Fibroblast of lung (primary cell): ENCODE measurements around the gene PSME3. TPM values are rescaled to one million over a fixed set of nuclear protein-coding genes. Genes with fewer than 3 reads are reported as not detected.

Source experiments
- DNase-seq, 2 donors: peaks; one replicate each; pipeline versions ENCODE4 v3.0.0 to v3.0.0-alpha.2; 2010; ENCODE audit warnings: low read depth in 2 of 2
- H2AFZ ChIP-seq: 2 replicates; pipeline ENCODE4 v1.5.1; 2012; ENCODE audit warnings: low read length, control low read depth, inconsistent platforms
- H3K27ac ChIP-seq: 2 replicates; pipeline ENCODE4 v1.5.1; 2011; ENCODE audit warnings: low read length, control low read depth; ENCODE audit not compliant: insufficient read depth
- H3K27me3 ChIP-seq: 2 replicates; pipeline ENCODE4 v1.5.1; 2011; ENCODE audit warnings: mild to moderate bottlenecking, low read length; ENCODE audit not compliant: control insufficient read depth, insufficient read depth
- H3K36me3 ChIP-seq: 2 replicates; pipeline ENCODE4 v1.5.1; 2011; ENCODE audit warnings: low read length; ENCODE audit not compliant: control insufficient read depth, insufficient read depth
- H3K4me1 ChIP-seq: 2 replicates; pipeline ENCODE4 v1.5.1; 2011; ENCODE audit warnings: low read length; ENCODE audit not compliant: control insufficient read depth, insufficient read depth; ENCODE audit errors: extremely low read depth
- H3K4me2 ChIP-seq: 2 replicates; pipeline ENCODE4 v1.5.1; 2011; ENCODE audit warnings: low read length, control low read depth; ENCODE audit not compliant: insufficient read depth; ENCODE audit errors: extremely low read depth
- H3K4me3 ChIP-seq, 4 experiments: fragments of 200-600 bp in 1 of 4; sonication (generic) in 1 of 4; replicated peaks in 1 of 4; 2 replicates each; pipeline ENCODE4 v1.5.1; 2011 to 2016; ENCODE audit warnings: low read length in 4 of 4, low read depth in 3 of 4, mild to moderate bottlenecking in 3 of 4, control low read depth in 2 of 4, inconsistent platforms in 1 of 4, mixed read lengths in 1 of 4; ENCODE audit not compliant: insufficient read depth in 1 of 4; ENCODE audit errors: control extremely low read depth in 1 of 4
- H3K79me2 ChIP-seq: 2 replicates; pipeline ENCODE4 v1.5.1; 2012; ENCODE audit warnings: mild to moderate bottlenecking, low read length, inconsistent platforms; ENCODE audit not compliant: control insufficient read depth, insufficient read depth
- H3K9ac ChIP-seq: 2 replicates; pipeline ENCODE4 v1.5.1; 2011; ENCODE audit warnings: mild to moderate bottlenecking, low read length, control low read depth; ENCODE audit not compliant: insufficient read depth
- H3K9me3 ChIP-seq: 2 replicates; pipeline ENCODE4 v1.5.1; 2012; ENCODE audit warnings: low read depth, low read length; ENCODE audit not compliant: control insufficient read depth, insufficient read depth
- H4K20me1 ChIP-seq: 2 replicates; pipeline ENCODE4 v1.5.1; 2011; ENCODE audit warnings: low read length; ENCODE audit not compliant: control insufficient read depth, insufficient read depth; ENCODE audit errors: extremely low read depth
- CTCF ChIP-seq, 2 donors: IDR thresholded peaks in 1 of 2; conservative IDR thresholded peaks in 1 of 2; 1 replicate in 1 of 2; 2 replicates in 1 of 2; pipeline ENCODE4 v1.5.1; 2011 to 2012; ENCODE audit warnings: low read length in 2 of 2, control low read depth in 1 of 2, inconsistent platforms in 1 of 2, low read depth in 1 of 2, mild to moderate bottlenecking in 1 of 2
- EZH2 ChIP-seq: IDR thresholded peaks from 2 replicates; pipeline ENCODE4 v1.5.1; 2012; ENCODE audit warnings: low read length, control low read depth, mild to moderate bottlenecking; ENCODE audit errors: missing control alignments
- polyA plus RNA-seq, 2 donors: library from polyadenylated mRNA; depleted of rRNA in 1 of 2; stranded (reverse) in 1 of 2; unstranded in 1 of 2; fragments of >200 nt; gene quantifications; 2 replicates each; pipeline ENCODE4 v1.2.1, GENCODE V29; 2011 to 2012; ENCODE audit warnings: missing spikeins in 1 of 2
- total RNA-seq: library from RNA; depleted of rRNA; stranded (reverse); fragments of >200 nt; gene quantifications from 2 replicates; pipeline ENCODE4 v1.2.1, GENCODE V29; 2014

The PSME3 gene
- total and polyA plus RNA-seq, 2 donors (not counting 1 experiment from before 2014, with no cell fraction given), result 50.7 to 133 TPM

- Histone ChIP-seq H3K27me3 (peaks cover 6% of the 10 kb centered on the region), H3K79me2 (no peaks in the 10 kb centered on the region), H3K4me1 (peaks cover 2% of the 10 kb centered on the region), H4K20me1 (no peaks in the 10 kb centered on the region), H3K9me3 (no peaks in the 10 kb centered on the region), H3K4me2 (no peak overlapping the region), H3K4me3 (no peak overlapping the region), H3K9ac (no peak overlapping the region), H3K36me3 (no peaks in the 10 kb centered on the region), H2AFZ (no peak overlapping the region), H3K27ac (no peak overlapping the region)
- DNase-seq, result no peak
- TF ChIP-seq CTCF (conservative IDR thresholded peaks at IDR 0.05 in 1 of 2, IDR thresholded peaks at IDR 0.05 in 1 of 2; ENCODE audit: low read depth in 1 of 2, low read length in 2 of 2), result no peak
- no peak for TF ChIP-seq EZH2
Observed at GRCh38 chr17:42852351-42852750, 19.2 kb downstream of the PSME3 start.

GRCh38 chr17:42853004-42853403 lies 19.8 kb downstream of the PSME3 start:
- peaks cover 6% of the 10 kb centered on the region for H3K27me3 ChIP-seq
- no peaks in the 10 kb centered on the region for H4K20me1 ChIP-seq
- H2AFZ ChIP-seq, result no peak overlapping the region
- H3K4me1 ChIP-seq, result peaks cover 2% of the 10 kb centered on the region
- no peaks in the 10 kb centered on the region for H3K79me2 ChIP-seq
- H3K4me2 ChIP-seq, result no peak overlapping the region
- TF ChIP-seq EZH2 (no peak), CTCF (conservative IDR thresholded peaks at IDR 0.05 in 1 of 2, IDR thresholded peaks at IDR 0.05 in 1 of 2; ENCODE audit: low read depth in 1 of 2, low read length in 2 of 2) (no peak)
- H3K9ac ChIP-seq, result no peak overlapping the region
- H3K9me3 ChIP-seq, result no peaks in the 10 kb centered on the region
- no peak overlapping the region for H3K4me3 ChIP-seq
- DNase-seq, result no peak
- no peaks in the 10 kb centered on the region for H3K36me3 ChIP-seq
- no peak overlapping the region for H3K27ac ChIP-seq

GRCh38 chr17:42853597-42853967 lies 20.4 kb downstream of the PSME3 start:
- Histone ChIP-seq H3K36me3 (no peaks in the 10 kb centered on the region), H3K79me2 (no peaks in the 10 kb centered on the region), H4K20me1 (no peaks in the 10 kb centered on the region), H2AFZ (peak overlapping the region; percentile 4), H3K4me2 (no peak overlapping the region), H3K27ac (no peak overlapping the region), H3K4me3 (no peak overlapping the region), H3K27me3 (peaks cover 6% of the 10 kb centered on the region), H3K9me3 (no peaks in the 10 kb centered on the region), H3K9ac (no peak overlapping the region), H3K4me1 (peaks cover 2% of the 10 kb centered on the region)
- TF ChIP-seq CTCF (conservative IDR thresholded peaks at IDR 0.05 in 1 of 2, IDR thresholded peaks at IDR 0.05 in 1 of 2; ENCODE audit: low read depth in 1 of 2, low read length in 2 of 2) (no peak), EZH2 (no peak)
- DNase-seq, result no peak
